AG09319 (cell line): ENCODE results near the gene CNST.
"Not testable (repeated sequence)": the region's sequence is repeated elsewhere in the genome, so short reads cannot be mapped to it uniquely, and the experiment has no call there.

Experiments
- DNase-seq: peaks from one replicate; pipeline ENCODE4 v3.0.0-alpha.2; 2010; ENCODE audit warnings: low read depth; ENCODE audit errors: extremely low read depth
- TF ChIP-seq, protein P1 (sequence below): IDR thresholded peaks from 2 replicates; pipeline ENCODE4 v1.5.1; 2011; ENCODE audit warnings: low read depth, mild to moderate bottlenecking, inconsistent platforms, low read length, moderate library complexity

Gene CNST

DNA sequence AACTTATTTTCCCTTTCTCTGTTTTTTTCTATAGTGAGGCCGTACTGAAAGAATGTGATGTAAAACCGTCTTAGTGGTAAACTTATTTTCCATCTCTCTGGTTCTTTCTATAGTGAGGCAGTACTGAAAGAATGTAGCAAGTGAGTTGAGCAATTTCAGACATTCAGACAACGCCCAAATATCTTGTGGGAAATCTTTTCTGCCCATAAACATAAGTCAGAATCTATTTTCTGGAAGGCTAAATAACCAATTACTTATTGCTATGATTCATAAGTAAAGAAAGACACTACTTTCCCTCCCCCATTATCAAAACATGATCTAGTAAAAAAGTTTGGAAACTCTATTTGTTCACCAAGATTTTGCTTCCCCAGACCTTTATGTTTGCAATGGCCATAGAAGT is 139.1 kb downstream of the CNST start:
- DNase-seq = peak; percentile 82
- TF ChIP-seq, protein P1, sequence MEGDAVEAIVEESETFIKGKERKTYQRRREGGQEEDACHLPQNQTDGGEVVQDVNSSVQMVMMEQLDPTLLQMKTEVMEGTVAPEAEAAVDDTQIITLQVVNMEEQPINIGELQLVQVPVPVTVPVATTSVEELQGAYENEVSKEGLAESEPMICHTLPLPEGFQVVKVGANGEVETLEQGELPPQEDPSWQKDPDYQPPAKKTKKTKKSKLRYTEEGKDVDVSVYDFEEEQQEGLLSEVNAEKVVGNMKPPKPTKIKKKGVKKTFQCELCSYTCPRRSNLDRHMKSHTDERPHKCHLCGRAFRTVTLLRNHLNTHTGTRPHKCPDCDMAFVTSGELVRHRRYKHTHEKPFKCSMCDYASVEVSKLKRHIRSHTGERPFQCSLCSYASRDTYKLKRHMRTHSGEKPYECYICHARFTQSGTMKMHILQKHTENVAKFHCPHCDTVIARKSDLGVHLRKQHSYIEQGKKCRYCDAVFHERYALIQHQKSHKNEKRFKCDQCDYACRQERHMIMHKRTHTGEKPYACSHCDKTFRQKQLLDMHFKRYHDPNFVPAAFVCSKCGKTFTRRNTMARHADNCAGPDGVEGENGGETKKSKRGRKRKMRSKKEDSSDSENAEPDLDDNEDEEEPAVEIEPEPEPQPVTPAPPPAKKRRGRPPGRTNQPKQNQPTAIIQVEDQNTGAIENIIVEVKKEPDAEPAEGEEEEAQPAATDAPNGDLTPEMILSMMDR = no peak

DNA sequence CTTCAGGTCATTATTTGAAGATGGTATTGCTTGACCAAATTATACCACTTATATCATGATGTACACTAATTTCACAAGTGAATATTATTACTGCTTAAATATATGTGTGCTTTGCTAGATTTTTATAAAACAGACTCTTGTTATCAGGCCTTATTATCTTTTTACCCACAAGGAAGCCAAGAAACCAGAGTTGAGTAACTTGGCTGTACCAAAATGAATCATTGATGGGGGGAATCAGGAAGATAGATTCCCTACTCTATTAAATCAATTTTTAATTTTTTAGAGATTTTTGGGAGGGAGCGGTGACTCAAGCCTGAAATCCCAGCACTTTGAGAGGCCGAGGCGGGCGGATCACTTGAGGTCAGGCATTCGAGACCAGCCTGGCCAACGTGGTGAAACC is 141.9 kb downstream of the CNST start:
- TF ChIP-seq, protein P1 = no peak
- DNase-seq = no peak

DNA sequence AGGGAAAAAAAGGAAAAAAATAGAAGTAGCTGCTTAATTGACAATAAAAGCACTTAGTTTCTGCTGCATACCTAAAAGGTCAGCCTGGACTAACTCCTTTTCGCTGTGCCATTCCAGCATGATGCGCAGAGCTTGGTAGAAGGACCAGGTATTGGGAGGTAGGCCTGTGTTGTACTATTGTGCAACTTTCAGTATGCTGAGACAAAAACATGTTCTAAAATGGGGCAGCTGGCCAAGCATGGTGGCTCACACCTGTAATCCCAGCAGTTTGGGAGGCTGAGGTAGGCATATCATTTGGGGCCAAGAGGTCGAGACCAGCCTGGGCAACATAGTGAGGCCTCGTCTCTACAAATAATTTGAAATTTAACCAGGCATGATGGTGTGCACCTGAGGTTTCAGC is 142.9 kb downstream of the CNST start:
- TF ChIP-seq, protein P1 = no peak

DNA sequence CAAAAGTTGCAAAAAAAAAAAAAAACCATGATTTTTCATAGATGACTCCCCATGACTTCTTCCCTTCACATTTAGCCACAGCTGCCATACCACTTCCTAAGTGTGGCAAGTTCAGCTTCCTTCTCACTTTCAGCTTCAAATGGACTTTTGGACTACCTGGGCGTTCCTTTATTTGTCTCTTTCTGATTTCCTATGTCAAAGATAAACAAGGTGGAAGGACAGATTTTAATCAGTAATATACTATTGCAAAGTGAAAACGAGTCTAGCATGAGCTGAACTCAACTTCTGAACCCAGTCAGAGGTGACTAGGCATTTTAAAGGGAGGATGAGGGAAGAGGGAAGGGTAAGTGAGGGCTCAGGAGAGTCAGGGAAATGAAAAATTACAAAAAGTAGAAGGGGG is 143.6 kb downstream of the CNST start:
- TF ChIP-seq, protein P1 = no peak
- DNase-seq = no peak

More for the DNA sequence above, 142.9 kb downstream of the CNST start:
- no peak for DNase-seq

DNA sequence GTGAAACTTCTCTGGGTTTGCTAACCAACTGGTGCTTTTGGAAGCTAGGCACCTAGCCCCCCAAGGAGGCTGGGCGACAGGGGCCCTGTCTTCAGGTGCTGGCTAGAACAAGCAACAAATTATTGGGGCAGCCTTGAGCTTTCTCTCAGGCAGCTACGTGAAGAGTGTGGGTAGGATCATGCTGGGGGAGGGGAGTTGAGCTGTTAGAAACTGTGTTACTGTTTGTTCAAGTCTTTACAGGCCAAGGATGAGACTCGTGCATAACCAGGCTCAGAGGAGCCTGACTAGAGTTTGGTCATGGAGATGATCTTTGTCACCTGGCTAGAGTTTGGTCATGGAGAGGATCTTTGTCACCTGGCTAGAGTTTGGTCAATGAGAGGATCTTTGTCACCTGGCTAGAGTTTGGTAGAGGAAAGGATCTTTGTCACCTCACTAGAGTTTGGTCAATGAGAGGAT is 145.3 kb downstream of the CNST start:
- DNase-seq = no peak
- TF ChIP-seq, protein P1 = no peak

DNA sequence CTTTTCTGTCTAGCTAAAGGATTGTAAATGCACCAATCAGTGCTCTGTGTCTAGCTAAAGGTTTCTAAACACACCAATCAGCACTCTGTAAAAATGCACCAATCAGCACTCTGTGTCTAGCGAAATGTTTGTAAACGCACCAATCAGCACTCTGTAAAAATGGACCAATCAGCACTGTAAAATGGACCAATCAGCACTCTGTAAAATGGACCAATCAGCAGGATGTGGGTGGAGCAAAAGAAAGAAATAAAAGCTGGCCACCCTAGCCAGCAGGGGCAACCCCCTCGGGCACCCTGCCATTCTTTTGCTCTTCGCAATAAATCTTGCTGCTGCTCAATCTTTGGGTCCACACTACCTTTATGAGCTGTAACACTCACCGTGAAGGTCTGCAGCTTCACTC is 146.2 kb downstream of the CNST start:
- not testable (repeated sequence) for DNase-seq
